ENCODE results near the gene ADGRD1.

Gene ADGRD1

GRCh38 chr12:131007031-131007739 is 53.5 kb downstream of the ADGRD1 start:
- no peak for DNase-seq (ENCODE audit: low read depth)

GRCh38 chr12:131007740-131008117 is 54.0 kb downstream of the ADGRD1 start:
- DNase-seq (ENCODE audit: low read depth), result no peak

DNA sequence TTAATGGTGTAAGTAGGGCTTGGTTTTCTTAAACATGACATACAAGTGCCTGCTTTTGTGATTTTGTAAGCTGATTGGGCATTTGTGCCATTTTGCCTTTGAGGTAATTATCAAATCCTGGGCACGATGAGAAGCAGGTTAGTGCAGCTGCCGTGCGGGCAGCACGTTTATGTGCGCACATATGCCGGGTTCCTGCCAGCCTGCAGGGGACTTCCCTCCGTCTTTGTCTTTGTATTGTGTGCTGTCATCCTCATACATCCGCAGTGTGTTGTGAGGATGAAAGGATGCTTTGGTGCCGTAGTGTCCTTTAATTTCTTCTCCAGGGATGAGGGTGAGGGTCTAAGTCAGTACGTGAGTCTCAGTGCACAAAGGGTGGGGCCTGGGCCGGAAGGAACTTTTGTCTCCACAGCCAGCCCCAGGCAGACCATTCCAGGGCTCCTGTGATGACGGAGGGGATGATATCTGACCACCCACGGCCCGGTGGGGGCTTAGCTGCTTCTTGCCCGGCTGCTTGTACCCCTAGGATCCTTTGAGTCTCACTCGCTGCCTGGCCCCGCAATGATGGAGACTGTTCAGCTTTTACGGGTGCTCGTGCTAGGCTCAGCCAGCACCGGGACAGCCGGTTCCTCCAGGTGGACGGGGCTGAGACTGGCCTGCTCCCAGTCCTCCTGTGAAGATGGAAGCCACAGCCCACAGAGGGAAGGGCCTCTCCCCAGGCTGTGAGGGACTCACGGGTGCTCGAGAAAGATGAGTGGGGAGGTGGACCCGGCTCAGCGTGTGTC is 54.6 kb downstream of the ADGRD1 start:
- no peak for DNase-seq (ENCODE audit: low read depth)

GRCh38 chr12:131008913-131009270 is 55.2 kb downstream of the ADGRD1 start:
- DNase-seq (ENCODE audit: low read depth), result no peak

DNA sequence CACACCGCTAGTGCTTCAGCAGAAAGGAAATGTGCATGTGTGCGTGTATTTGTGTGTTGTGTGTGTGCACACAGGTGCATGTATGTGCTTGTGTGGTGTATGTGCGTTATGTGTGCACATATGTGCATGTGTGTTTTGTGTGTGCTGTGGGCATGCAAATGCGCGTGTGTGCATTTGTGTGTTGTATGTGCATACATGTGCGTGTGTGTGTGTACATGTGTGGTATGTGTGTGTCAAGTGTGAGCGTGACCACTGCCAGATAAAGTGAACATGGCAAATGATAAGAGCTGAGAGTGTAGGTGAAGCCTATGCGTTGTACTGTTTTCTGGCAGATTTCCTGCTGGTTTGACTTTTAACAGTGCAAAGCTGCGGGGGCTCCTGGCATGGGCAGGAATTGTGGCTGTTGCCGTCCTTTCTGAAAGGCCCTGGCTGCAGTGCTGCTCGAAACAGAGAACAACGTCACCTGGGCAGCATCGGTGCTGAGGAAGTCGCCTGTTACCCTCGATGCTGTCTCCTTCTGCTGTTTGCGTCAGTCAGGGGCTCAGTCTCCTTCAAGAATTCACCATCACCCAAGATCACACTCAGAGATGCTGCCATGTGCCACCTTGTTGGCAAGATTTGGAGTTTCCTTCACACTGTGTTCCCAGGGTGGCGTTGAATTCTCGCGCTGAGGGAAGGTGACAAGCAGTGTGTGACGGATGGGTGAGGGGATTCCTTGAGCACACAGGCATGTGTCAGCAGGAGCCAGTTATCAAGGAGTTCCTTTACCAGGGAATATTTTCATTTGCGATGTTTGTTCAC is 56.1 kb downstream of the ADGRD1 start:
- no peak for DNase-seq (ENCODE audit: low read depth)

GRCh38 chr12:131010396-131011131 is 56.9 kb downstream of the ADGRD1 start:
- no peak for DNase-seq (ENCODE audit: low read depth)

DNA sequence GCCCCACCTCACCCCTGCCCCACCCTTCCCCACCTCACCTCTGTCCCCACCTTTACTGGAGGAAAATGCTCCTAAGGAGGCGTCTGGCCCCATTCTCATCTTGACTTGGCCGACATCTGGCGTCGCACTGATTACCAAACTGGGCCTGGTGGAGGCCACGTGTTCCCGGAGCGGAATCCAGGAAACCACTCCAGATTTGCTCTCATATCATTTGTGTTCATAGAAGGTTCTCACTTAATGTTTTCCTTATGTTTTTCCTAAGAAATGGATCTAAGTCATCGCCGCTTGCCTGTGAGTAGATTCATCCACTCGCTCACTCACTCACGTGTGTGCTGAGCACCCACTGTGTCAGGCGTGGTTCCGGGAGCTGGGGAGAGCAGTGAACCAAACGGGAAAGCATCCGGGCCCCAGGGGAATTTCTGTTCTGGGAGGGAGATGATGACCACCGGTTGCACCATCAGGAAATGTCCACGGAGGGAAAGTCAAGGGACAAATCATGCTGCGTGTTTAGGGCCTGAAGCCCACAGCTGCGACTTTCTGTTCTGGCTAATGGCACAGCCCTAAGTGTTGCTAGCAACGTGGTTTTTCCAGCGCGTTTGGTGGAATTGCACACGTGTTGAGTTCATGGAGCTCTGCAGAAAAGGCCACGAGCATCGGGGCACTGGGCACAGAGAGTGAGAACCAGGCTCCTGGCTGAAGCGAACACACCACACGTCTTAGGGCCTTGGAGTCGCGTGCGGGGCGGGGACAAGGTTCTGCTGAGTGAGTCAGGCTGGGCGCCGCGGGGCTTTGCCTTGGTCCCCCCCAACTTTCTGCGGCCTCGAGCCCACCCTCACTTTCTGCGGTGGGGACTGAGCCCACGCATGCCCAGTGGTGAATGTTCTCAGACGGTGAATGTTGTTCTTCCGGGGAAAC is 57.7 kb downstream of the ADGRD1 start:
- no peak for DNase-seq (ENCODE audit: low read depth)

GRCh38 chr12:131012279-131013069 is 58.8 kb downstream of the ADGRD1 start:
- DNase-seq (ENCODE audit: low read depth), result no peak

DNA sequence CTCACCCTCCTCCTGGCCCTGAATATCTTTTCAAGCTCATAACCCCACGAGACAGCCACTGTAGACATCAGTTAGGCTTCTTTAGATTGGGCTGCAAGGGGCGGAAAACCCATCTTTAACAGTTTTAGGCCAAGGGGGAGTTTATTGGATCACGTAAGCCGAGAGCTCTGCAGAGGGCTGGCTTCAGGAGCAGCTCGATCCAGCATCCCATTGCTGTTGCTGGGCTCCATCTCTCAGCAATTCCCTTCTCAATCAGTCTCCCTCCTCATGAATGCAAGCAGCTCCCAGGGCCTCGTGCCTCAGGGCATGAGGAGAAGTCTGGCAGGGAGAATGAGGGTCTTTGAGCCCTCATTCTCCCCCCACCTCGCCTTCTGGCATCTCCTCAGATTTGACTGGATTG is 59.4 kb downstream of the ADGRD1 start:
- DNase-seq (ENCODE audit: low read depth), result no peak

DNA sequence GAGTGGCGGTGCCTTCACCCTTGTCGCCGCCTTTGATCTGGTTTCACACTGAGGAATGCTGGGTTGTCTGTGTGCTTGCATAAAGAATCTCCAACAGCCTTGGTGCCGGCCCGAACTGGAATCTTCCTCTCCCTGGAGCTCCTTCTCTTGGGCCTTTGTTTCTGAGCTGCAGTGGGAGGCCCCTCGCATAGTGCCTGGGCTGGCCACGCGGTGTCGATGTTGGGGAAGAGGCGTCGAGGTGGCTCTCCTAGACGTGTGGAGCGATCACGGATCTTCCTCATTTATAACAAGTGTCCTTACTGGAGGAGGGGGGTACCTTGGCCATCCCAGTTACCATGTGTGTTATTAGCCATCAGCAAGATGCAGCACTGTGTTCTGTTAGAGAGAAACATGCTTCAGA is 60.6 kb downstream of the ADGRD1 start:
- no peak for DNase-seq (ENCODE audit: low read depth)

- no peak for DNase-seq (ENCODE audit: low read depth)
Observed at GRCh38 chr12:131015581-131016337, 62.1 kb downstream of the ADGRD1 start.

DNA sequence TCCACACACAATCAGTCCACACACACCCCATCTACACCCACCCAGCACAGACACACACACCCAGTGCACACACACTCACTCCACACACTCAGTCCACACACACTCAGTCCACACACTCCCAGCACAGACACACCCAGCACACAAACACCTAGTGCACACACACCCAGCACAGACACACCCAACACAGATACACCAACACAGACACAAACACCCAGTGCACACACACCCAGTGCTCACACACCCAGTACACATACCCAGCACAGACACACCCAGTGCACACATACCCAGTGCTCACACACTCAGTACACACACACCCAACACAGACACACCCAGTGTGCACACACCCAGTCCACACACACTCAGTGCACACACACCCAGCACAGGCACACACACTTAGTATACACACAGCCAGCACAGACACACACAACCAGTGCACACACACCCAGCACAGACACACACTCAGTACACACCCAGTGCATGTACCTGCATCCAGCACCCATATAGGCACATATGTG is 63.8 kb downstream of the ADGRD1 start:
- DNase-seq (ENCODE audit: low read depth), result no peak

DNA sequence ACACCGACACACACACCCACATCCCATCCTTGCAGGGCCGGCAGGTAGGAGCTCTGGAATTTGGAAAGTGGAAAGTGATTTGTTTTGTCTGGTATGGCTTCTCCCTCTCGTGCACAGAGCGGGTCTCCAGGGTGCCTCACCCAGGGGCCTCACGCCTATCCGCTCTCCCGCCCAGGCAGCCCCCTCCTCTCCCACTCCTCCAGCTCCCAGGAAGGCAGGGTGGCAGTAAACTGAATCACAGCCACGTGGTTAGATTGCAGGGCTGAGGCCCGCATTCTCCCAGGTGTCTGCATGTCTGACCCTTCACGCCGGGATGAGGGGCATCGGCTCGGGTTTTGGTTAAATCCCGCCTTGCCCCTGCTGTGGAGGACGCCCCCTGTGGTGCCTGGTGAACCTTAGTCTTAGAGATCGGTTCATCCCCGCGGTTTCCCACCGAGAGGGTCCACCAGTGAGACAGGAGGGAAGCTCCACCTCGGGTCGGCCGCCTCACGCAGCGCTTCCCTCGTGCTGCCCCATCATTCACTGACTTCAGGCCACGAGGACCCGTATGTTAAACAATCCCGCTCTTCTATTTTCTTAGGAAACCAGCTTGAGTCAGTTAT is 64.4 kb downstream of the ADGRD1 start:
- no peak for DNase-seq (ENCODE audit: low read depth)

DNA sequence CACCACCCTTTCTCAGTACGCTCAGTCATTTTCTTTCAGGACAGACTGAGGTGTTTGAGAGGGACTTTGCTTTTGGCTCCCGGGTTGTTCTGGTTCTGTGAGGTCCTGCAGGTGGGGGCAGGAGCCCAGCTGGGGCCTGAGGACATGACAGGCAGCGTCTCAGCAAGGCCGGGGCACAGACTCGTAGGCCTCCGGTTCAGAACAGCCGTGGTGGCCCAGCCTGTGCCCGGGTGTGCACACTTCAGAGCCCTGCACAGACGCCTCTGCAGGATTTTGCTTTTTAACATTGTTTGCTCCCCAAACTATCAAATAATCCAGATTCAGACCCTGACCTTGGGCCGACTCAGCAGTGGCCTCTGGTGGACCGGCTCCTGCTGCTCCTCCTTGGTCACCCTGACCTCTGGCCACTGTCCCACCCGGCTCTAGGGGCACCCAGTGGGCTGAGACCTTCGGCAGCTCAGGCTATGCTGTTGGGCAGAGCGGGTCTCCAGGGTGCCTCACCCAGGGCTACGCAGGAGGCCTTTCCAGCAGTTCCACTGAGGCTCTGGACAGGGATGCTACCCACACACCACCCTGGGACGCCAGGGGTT is 65.2 kb downstream of the ADGRD1 start:
- DNase-seq (ENCODE audit: low read depth), result no peak

GRCh38 chr12:131020326-131021153 is 66.8 kb downstream of the ADGRD1 start:
- no peak for DNase-seq (ENCODE audit: low read depth)

DNA sequence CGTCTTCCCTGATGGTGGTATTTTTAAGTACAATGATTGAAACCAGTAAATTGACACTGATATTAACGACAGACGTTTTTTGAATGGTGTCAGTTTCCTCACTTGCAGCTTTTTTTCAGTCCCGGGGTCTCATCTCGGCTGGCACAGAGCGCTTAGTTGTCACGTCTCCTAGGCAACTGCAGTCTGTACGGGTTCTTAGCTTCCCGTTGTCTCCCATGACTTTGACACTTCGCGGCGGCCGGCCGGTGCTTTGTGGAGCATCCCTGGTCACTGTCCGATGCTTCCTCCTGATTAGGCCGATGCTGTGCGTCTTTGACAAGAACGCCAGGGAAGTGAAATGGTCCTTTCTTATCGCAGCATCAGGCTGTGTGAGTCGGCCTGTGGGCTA is 67.4 kb downstream of the ADGRD1 start:
- DNase-seq (ENCODE audit: low read depth), result no peak

GRCh38 chr12:131024026-131024425 is 70.3 kb downstream of the ADGRD1 start:
- no peak for DNase-seq (ENCODE audit: low read depth)

- no peak for DNase-seq (ENCODE audit: low read depth)
Observed at GRCh38 chr12:131024721-131025120, 71.0 kb downstream of the ADGRD1 start.
